GM19452 (cell line): ENCODE measurements around the gene PACRG.
"Not testable (repeated sequence)": the region's sequence is repeated elsewhere in the genome, so short reads cannot be mapped to it uniquely, and the experiment has no call there.

ENCODE experiments used
- ATAC-seq: cut with Tn5 transposase; IDR thresholded peaks from one replicate; pipeline ENCODE4 v1.9.1; 2021; ENCODE audit not compliant: unreplicated experiment

The PACRG gene

GRCh38 chr6:163302747-163303146, 575.0 kb downstream of the PACRG start:
- no peak for ATAC-seq

- ATAC-seq = no peak
Observed at GRCh38 chr6:163306000-163306399, 578.2 kb downstream of the PACRG start.

DNA sequence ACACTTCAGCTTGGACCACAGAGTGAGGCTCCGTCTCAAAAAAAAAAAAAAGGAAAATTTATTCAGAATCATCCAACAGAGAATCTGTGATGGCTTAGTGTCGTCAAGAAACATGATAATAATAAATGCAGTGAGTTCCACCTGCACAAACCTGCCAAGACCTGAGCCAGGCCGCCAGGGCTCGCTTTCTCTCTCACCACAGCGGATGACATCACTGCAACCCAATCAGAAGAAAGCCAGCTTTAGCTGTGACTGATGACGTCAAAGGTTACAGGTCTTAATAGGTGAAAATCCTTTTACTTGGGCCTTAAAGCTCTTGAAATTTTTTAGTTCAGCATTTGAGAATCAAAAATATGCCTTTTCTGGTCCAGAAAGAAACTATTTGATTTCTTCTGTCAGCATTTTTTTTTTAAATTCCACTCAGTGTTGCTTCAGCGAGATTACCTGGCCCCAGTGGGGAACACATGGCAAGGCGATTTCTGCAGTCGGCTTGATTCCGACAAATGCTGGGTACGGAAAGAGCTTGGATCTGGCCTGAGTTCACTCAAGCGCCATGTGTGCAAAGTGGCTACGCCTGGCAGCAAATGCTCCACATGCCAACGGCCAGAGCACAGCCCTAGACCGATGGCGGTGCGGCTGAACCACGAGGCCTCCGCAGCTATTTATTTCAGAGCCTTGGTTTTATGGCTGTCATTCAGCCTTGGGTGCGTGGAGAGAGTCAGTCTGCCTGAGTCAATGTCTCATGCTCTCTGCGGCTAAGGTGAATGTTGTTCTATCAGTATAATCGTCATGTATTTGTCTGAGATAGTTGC, 581.1 kb downstream of the PACRG start:
- no peak for ATAC-seq

- no peak for ATAC-seq
Observed at GRCh38 chr6:163309491-163310026, 581.8 kb downstream of the PACRG start.

DNA sequence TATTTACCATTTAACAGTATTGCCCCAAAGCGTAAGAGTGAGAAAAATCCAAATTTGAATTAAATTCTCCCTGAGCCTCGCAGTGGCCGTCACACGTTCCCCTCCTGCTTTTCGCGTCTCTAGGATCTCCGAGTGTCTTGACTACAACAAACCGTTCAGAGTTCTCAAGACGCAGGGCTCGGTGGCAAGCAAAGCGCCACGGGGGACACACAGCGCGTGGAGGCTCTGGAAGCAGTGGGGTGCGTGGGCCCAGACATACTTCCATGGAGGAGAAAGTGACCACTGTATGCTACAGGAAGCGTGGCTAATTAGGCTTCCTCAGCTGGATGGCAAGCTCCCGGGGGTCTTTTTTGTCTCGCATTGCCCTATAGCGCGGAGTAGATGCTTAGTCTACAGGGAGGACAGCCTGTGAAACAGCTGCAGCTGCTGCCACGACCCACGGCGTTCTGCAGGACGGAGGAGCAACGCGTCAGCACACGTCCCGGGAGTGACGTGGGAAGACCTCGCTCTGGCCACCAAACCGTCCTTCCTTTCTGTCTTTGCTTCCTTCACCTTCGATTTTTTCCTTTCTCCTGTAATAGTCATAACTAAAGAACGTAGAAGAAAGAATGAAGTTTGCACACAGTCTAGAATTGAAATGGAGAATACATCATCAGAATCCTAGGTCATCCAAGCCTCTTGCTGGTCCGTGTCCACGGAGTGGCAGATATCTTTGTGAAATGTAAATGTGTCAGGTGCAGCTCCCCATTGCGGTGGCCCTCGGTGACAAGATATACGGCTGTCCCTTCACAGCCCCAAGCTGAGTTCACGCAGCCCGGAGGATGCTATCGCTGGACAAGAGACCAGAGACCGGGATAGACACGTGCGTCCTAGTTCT, 582.6 kb downstream of the PACRG start:
- ATAC-seq = no peak

DNA sequence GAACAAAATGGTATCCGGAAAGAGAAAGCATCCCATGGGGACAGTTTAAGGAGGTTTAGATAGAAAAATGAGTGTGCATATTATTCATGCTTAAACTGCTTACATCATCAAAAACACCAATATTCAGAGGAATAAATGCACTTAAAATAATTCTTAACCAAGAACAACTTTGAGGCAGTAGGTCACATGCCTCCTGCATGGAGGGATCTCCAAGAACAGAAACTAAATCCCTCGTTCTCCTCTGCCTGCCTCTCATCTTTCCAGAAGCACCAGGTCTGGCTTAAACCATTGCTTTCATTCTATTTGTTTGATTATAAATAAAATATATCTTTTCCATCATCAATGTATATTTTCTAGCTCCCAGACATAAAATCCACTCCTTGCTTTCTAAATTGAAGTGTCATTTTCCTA, 583.2 kb downstream of the PACRG start:
- no peak for ATAC-seq

DNA sequence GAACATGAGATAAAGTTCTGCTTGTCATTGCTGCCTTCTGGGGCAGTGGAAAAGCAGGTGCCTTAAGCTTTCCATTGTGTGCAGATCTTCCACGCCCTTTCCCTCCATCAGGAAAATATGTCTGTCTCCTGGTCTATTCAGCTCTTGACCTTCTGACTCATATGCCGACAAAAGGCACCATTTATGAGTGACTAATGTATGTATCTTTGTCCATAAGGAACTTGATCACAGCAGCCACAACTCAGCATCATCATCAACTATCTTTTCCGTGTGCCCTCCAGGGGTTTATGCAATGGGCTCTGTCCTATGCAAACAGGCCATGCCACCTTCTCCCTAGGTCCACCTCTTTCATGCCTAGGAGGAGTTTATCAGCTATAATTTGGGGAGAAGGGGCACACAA, 584.1 kb downstream of the PACRG start:
- ATAC-seq = no peak

DNA sequence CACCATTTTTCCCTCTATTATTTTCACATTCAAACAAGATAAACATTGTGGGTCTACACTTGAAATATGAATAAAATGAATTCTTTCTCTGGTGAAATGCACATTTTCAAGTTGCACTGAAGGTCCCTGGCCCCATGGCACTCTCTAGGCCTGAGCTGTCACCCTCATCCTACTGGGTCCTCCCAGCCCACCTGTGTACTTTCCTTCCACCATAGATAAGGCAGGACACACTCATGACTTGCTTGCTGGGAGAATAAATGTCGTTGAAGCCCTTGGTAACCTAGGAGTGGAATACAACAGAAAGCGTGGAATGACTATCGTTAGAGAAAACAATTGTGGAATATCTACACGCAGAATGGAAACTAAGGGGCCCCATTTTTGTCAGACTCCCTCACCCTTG, 585.8 kb downstream of the PACRG start:
- ATAC-seq = no peak

DNA sequence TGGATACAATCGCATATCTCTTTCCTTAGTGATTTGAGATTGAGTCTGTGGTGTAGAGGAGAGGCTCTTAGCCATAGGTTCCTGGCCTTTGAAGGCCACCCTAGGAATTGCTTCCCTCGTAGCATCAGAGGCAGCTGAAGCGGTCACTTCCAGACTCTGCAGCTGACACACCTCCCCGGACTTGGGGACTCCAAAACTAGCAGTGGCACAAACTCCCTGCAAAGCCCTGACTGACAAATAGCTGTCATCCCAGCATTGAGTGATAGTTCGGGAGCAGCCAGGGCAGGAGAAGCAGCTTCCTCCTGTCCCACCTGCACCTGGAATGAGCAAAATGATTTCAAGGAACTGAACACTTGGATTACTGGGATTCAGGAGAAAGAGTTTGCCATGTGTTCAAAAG, 586.2 kb downstream of the PACRG start:
- no peak for ATAC-seq

DNA sequence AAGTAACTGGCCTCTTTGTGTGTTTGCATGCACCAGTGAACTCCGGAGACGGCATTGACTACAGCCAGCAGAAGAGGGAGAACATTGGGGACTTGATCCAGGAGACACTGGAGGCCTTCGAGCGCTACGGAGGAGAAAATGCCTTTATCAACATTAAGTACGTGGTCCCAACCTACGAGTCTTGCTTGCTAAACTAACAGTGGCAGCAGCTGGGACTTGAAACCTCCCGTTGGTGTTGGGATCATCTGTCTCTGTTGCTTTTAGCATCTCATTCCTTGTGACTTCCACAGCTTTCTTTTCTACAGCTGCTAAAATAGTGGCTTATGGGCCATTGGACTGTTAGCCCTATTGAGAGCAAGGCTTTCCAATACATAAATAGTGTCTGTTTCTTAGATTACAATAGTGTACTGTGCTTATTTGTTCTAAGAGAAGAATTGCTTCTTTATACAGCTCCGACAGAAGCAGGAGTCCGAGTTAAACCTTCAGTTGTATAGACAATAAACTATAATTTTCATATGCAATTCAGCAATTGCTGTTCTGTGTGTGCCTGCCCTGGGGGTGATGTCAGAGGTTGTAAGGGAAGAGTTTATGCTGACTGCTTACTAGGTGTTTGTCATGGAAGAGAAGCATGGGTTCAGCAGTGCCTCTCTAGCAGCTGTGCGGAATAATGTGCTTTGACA, 587.2 kb downstream of the PACRG start:
- no peak for ATAC-seq

DNA sequence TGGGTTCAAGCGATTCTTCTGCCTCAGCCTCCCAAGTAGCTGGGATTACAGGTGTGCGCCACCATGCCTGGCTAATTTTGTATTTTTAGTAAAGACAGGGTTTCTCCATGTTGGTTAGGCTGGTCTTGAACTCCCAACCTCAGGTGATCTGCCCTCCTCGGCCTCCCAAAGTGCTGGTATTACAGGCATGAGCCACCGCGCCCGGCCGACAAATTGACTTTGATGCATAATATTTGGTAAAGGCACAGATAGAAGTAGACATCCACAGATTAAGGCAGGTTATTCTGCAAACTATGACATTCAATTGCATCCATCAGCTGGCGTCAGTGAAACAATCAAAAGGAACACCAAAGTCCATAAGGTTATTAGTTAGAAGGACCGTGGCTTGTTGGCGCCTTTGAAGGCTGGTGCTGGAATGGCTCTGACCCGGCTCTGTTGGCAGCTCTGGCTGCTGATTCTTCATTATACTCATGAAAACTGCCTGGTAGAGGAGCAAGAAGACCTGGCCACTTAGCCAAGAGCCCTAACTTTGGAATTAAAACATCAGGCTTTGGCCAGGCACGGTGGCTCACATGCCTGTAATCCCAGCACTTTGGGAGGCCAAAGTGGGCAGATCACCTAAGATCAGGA, 589.2 kb downstream of the PACRG start:
- ATAC-seq = not testable (repeated sequence)

GRCh38 chr6:163318071-163318786, 590.5 kb downstream of the PACRG start:
- no peak for ATAC-seq

GRCh38 chr6:163319609-163320366, 592.0 kb downstream of the PACRG start:
- no peak for ATAC-seq

- ATAC-seq = no peak
Observed at GRCh38 chr6:163320402-163320801, 592.6 kb downstream of the PACRG start.

DNA sequence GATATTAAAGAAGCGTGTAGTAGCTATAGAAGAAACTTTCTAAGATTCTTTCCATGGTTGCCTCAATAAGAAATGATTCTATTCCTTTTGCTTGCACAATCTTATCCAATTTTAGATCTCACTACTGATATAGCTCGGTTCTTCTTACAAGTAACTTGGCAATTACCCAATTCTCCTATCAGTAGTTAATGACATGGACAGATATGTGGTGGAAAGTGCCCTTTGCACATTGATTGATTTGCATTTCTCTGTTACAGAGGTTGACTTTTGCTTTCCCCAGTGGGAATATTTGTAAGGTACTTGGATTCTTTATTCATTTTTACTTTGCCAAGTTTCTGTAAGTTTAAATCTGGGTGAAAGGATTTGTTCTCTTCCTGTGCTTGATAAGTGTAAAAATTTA, 593.0 kb downstream of the PACRG start:
- ATAC-seq = no peak

DNA sequence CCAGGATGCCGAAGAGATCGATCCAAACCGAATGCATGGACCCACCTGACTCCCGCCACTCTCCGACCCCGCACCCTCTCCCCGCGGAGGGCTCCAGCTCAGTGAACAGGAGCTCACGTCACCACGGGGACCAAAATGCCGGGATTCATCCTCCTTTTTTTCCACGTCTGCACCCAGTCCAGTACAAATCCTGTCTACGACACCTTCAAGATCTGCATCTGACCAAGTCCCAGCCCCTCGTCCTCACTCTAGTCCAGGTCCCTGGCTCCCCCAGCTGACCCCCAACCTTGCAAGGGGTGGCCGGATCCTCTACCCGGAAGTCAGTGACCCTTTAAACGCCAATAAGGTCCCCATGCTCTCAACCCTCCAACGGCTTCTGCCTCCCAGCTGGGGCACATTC, 593.9 kb downstream of the PACRG start:
- no peak for ATAC-seq

DNA sequence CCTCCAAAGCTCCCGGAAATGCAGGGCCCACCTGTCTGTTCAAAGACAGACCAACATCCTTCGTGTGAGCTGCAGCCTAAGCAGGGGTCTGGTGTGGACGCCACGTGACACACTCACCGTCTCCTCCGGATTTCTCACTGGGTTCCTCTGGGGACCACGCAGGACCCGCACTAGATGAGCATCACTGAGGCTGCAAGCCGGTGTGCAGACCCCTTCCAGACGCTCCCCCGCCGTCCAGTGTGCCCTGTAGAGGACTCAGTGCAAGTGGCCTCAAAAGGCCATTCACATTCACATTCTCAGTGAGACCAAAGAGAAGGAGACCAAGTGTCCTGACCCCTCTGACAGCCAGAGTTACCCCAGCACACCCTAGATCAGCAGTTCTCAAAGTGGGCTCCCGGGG, 595.5 kb downstream of the PACRG start:
- ATAC-seq = no peak

GRCh38 chr6:163323705-163324104, 595.9 kb downstream of the PACRG start:
- ATAC-seq = no peak

DNA sequence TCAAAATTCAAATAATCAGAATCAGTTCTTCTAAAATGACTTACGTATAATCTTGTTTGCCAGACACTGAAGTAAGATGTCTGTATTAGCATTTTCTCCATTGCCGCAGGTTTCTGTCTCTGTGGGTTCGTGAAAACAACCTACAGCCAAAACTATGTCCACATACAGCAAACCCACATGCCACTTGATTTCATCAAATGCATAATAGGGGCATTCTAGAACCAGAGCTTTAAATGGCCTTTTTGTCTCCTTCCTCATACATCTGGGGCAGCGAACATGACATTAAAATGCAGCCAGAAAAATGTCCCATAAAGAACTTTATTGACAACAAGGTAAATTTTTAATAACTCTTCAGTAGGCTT, 596.5 kb downstream of the PACRG start:
- no peak for ATAC-seq
